Measurements from ENCODE around the gene MALAT1.
"Not testable (repeated sequence)": the region's sequence is repeated elsewhere in the genome, so short reads cannot be mapped to it uniquely, and the experiment has no call there.

The MALAT1 gene

GRCh38 chr11:65498977-65499712, at the start of gene MALAT1:
Gene MALAT1, plus strand, starts transcription at chr11:65499045.
- peak; percentile 75 for DNase-seq

- DNase-seq, result not testable (repeated sequence)
These were observed 47.5 kb upstream of the MALAT1 start for GRCh38 chr11:65451301-65451700.

- not testable (repeated sequence) for DNase-seq
These were observed 46.6 kb upstream of the MALAT1 start for GRCh38 chr11:65452259-65452658.

GRCh38 chr11:65452806-65453490, 45.9 kb upstream of the MALAT1 start:
- DNase-seq, result peak; percentile 62

GRCh38 chr11:65454311-65454695, 44.5 kb upstream of the MALAT1 start:
- no peak for DNase-seq

- DNase-seq, result peak; percentile 29
These were observed 44.0 kb upstream of the MALAT1 start for GRCh38 chr11:65454696-65455456.

- DNase-seq, result no peak
These were observed 42.4 kb upstream of the MALAT1 start for GRCh38 chr11:65456418-65456817.

GRCh38 chr11:65459552-65459951, 39.3 kb upstream of the MALAT1 start:
- no peak for DNase-seq

- not testable (repeated sequence) for DNase-seq
These were observed 33.4 kb upstream of the MALAT1 start for GRCh38 chr11:65465471-65465870.

GRCh38 chr11:65467306-65467705, 31.5 kb upstream of the MALAT1 start:
- not testable (repeated sequence) for DNase-seq

GRCh38 chr11:65468874-65469333, 29.9 kb upstream of the MALAT1 start:
- no peak for DNase-seq

- DNase-seq, result no peak
These were observed 28.3 kb upstream of the MALAT1 start for GRCh38 chr11:65470433-65471049.

- no peak for DNase-seq
These were observed 27.4 kb upstream of the MALAT1 start for GRCh38 chr11:65471447-65471891.

- not testable (repeated sequence) for DNase-seq
These were observed 26.1 kb upstream of the MALAT1 start for GRCh38 chr11:65472588-65473277.

- no peak for DNase-seq
These were observed 25.5 kb upstream of the MALAT1 start for GRCh38 chr11:65473278-65473860.

- no peak for DNase-seq
These were observed 24.0 kb upstream of the MALAT1 start for GRCh38 chr11:65474864-65475263.

GRCh38 chr11:65476632-65477148, 22.2 kb upstream of the MALAT1 start:
- no peak for DNase-seq

- DNase-seq, result peak; percentile 75
These were observed 21.5 kb upstream of the MALAT1 start for GRCh38 chr11:65477149-65477965.

GRCh38 chr11:65478388-65479183, 20.3 kb upstream of the MALAT1 start:
- no peak for DNase-seq
